Measurements from ENCODE around the gene PDE7B. TPM values are rescaled to one million over a fixed set of nuclear protein-coding genes. Genes with fewer than 3 reads are reported as not detected.

Gene PDE7B
- total and polyA plus RNA-seq, 9 of the 15 experiments (the other 6 are each of a cell fraction or from before 2014, with no cell fraction given): 0.01 TPM; not detected in 8

GRCh38 chr6:136150961-136151360 lies 299.5 kb downstream of the PDE7B start:
- FAIRE-seq: no peak
- Histone ChIP-seq H3K9ac (ENCODE audit: insufficient read depth in 1 of 2, low read depth in 2 of 2, low read length in 2 of 2) (no peak overlapping the region), H3K4me1 (replicated peaks in 1 of 2; ENCODE audit: control insufficient read depth in 2 of 2, insufficient read depth in 2 of 2, low read length in 2 of 2) (no peaks in the 10 kb centered on the region), H3K4me3 (no peak overlapping the region), H3K9me1 (ENCODE audit: control insufficient read depth, insufficient read depth, low read length) (no peaks in the 10 kb centered on the region), H3K9me3 (replicated peaks; ENCODE audit: control insufficient read depth, insufficient read depth, low read depth, low read length) (no peaks in the 10 kb centered on the region), H3K79me2 (ENCODE audit: control insufficient read depth, insufficient read depth, low read length) (no peaks in the 10 kb centered on the region), H3K4me2 (ENCODE audit: insufficient read depth, low read length) (no peak overlapping the region), H3K27ac (ENCODE audit: extremely low read depth, low read depth, low read length) (no peak overlapping the region), H2AFZ (ENCODE audit: low read depth, low read length) (no peak overlapping the region), H4K20me1 (replicated peaks; ENCODE audit: control insufficient read depth, insufficient read depth, low read length) (no peaks in the 10 kb centered on the region), H3K36me3 (ENCODE audit: control insufficient read depth, insufficient read depth, low read length) (no peaks in the 10 kb centered on the region), H3K27me3 (ENCODE audit: control insufficient read depth in 2 of 2, insufficient read depth in 2 of 2, low read length in 2 of 2) (peaks cover 2 to 11% of the 10 kb centered on the region in 2 experiments)
- in situ Hi-C loops (cut with MboI): no loop called here
- TF ChIP-seq TEAD2 (tag; IDR thresholded peaks at IDR 0.05) (no peak), ZNF57 (CRISPR knock-in tag; IDR thresholded peaks at IDR 0.05) (no peak), GMEB1 (CRISPR knock-in tag; IDR thresholded peaks at IDR 0.05) (no peak)
- CTCF ChIA-PET (ENCODE audit: low intra/inter-chr PET ratio): no interaction called here
- POLR2A ChIA-PET: no interaction called here
- BruUV-seq (replicated peaks): no TSS peak
- no peak for DNase-seq (ENCODE audit: extremely low read depth in 1 of 4, low spot score in 3 of 4)
- ATAC-seq: no peak
- intact Hi-C loops (cut with micrococcal nuclease): no loop called here
- WGBS (ENCODE audit: insufficient coverage, low coverage, missing lambda C conversion rate): 0% methylated on average over 1 of the region's 1 CpG

- Histone ChIP-seq H3K4me3 (no peak overlapping the region), H3K4me2 (ENCODE audit: insufficient read depth, low read length) (no peak overlapping the region), H3K9ac (ENCODE audit: insufficient read depth in 1 of 2, low read depth in 2 of 2, low read length in 2 of 2) (no peak overlapping the region), H3K27me3 (ENCODE audit: control insufficient read depth in 2 of 2, insufficient read depth in 2 of 2, low read length in 2 of 2) (peaks cover 4 to 16% of the 10 kb centered on the region in 2 experiments), H3K9me3 (replicated peaks; ENCODE audit: control insufficient read depth, insufficient read depth, low read depth, low read length) (no peaks in the 10 kb centered on the region), H3K36me3 (ENCODE audit: control insufficient read depth, insufficient read depth, low read length) (no peaks in the 10 kb centered on the region), H4K20me1 (replicated peaks; ENCODE audit: control insufficient read depth, insufficient read depth, low read length) (no peaks in the 10 kb centered on the region), H2AFZ (ENCODE audit: low read depth, low read length) (no peak overlapping the region), H3K9me1 (ENCODE audit: control insufficient read depth, insufficient read depth, low read length) (no peaks in the 10 kb centered on the region), H3K79me2 (ENCODE audit: control insufficient read depth, insufficient read depth, low read length) (no peaks in the 10 kb centered on the region), H3K27ac (ENCODE audit: extremely low read depth, low read depth, low read length) (no peak overlapping the region), H3K4me1 (replicated peaks in 1 of 2; ENCODE audit: control insufficient read depth in 2 of 2, insufficient read depth in 2 of 2, low read length in 2 of 2) (no peaks in the 10 kb centered on the region)
- ATAC-seq: no peak
- in situ Hi-C loops (cut with MboI) (no loop called here), intact Hi-C loops (cut with micrococcal nuclease) (no loop called here)
- BruUV-seq (replicated peaks): no TSS peak
- WGBS (ENCODE audit: insufficient coverage, low coverage, missing lambda C conversion rate): 0% methylated on average over 7 of the region's 7 CpGs
- FAIRE-seq: no peak
- POLR2A ChIA-PET: interaction anchor here (1.3 kb wide), 1 partner anchor 9 kb away, joined by 4 read pairs; no protein-coding TSS in a partner anchor
- CTCF ChIA-PET (ENCODE audit: low intra/inter-chr PET ratio): no interaction called here
- DNase-seq (ENCODE audit: extremely low read depth in 1 of 4, low spot score in 3 of 4): no peak
- TF ChIP-seq DEAF1 (CRISPR knock-in tag; IDR thresholded peaks at IDR 0.05): no peak
- TF ChIP-seq CREB1 (IDR thresholded peaks at IDR 0.05): no peak
- no peak for TF ChIP-seq CREB1 (CRISPR knock-in tag; IDR thresholded peaks at IDR 0.05)
- TF ChIP-seq ZNF232 (CRISPR knock-in tag; IDR thresholded peaks at IDR 0.05): no peak
- TF ChIP-seq THRA (IDR thresholded peaks at IDR 0.05): no peak
- no peak for TF ChIP-seq CREB5 (CRISPR knock-in tag; IDR thresholded peaks at IDR 0.05)
- TF ChIP-seq GABPB1 (CRISPR knock-in tag; IDR thresholded peaks at IDR 0.05): no peak
Observed at GRCh38 chr6:136153707-136154375, 302.3 kb downstream of the PDE7B start.
